ENCODE results near the gene CAPS.
"Not testable (repeated sequence)": the region's sequence is repeated elsewhere in the genome, so short reads cannot be mapped to it uniquely, and the experiment has no call there.

Gene CAPS

DNA sequence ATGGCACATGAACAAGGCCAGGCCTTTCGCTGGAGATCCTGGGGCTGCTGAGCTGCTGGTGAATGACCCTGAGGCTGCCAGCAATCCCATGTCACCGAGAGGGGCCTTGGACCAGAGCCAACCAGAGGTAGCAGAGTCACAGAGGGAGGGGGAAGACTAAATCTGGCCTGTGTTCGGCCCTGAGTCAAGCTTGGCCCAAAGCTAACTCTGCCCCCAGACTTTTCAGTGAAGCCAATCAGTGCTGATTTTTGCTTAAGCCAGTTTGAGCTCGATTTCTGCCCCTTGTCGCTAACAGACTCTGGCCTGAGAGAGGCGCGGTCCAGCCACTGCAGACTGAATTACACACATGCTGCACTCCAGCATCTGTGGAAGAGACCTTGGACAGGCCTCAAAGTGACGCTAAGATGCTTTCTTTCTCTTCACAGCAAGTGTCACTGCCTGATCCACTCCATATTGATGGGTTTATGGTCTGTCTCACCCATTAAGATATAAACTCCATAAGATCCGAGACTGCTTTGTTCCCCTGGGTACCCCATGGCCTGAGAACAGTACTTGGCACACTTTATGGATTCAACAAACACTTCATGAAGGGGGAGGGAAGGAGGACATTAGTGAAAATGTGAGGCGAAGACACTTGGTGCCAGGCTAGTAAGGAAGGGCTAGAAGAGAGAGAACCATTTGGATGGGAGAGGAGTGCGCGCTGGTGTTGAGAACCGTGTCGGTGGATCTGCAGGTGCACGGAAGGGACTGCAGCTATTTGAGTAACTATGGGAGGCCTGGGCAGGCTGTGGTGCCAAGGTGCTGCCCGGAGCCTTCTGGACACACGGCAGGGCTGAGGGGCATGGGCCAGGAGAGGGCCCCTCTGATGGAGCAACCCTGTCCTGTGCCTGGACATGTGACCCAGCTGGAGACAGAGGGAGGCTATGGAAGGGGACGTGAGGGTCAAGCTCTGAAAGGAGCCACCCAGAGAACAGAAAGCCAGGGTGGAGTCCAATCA, 46.2 kb downstream of the CAPS start:
- H3K9ac ChIP-seq (ENCODE audit: low read length): peak overlapping the region; percentile 26
- no peaks in the 10 kb centered on the region for H3K27me3 ChIP-seq (ENCODE audit: control insufficient read depth in 1 of 2, insufficient read depth in 1 of 2, low read length in 2 of 2)
- 90% methylated on average over 18 of the region's 18 CpGs for WGBS
- H3K4me3 ChIP-seq (ENCODE audit: insufficient read depth in 1 of 2, low read depth in 1 of 2, low read length in 2 of 2): no peak overlapping the region
- peak overlapping the region in 1 of 2 experiments; percentile 15 for H3K4ac ChIP-seq (ENCODE audit: low read depth in 1 of 2, low read length in 2 of 2)
- no peak overlapping the region for H2BK5ac ChIP-seq (ENCODE audit: low read depth, low read length, poor library complexity, severe bottlenecking)
- no peak overlapping the region for H3K4me2 ChIP-seq (ENCODE audit: low read length, poor library complexity, severe bottlenecking)
- H3K27ac ChIP-seq (ENCODE audit: low read length, poor library complexity, severe bottlenecking): no peak overlapping the region
- no peak overlapping the region for H2BK12ac ChIP-seq (ENCODE audit: low read length in 2 of 2)
- H3K14ac ChIP-seq (ENCODE audit: low read length in 2 of 2): no peak overlapping the region
- H3K9me3 ChIP-seq (ENCODE audit: control insufficient read depth, low read length): no peaks in the 10 kb centered on the region
- H3K36me3 ChIP-seq (ENCODE audit: control insufficient read depth in 1 of 2, insufficient read depth in 2 of 2, low read depth in 1 of 2, low read length in 2 of 2): peaks cover 6 to 24% of the 10 kb centered on the region in 2 experiments
- H2BK15ac ChIP-seq (ENCODE audit: low read depth, poor library complexity, severe bottlenecking): peak overlapping the region; percentile 1
- no peak overlapping the region for H3K18ac ChIP-seq (ENCODE audit: low read depth in 1 of 2, low read length in 2 of 2)
- peak overlapping the region; percentile 10 for H4K8ac ChIP-seq (ENCODE audit: low read length)
- DNase-seq: no peak
- peaks cover 46% of the 10 kb centered on the region for H3K4me1 ChIP-seq (ENCODE audit: control insufficient read depth, insufficient read depth, low read depth, low read length)
- H3K23ac ChIP-seq (ENCODE audit: low read length in 2 of 2): no peak overlapping the region
- H2AFZ ChIP-seq (ENCODE audit: low read depth, low read length): no peak overlapping the region
- H2AK5ac ChIP-seq (ENCODE audit: low read length, severe bottlenecking): no peak overlapping the region
- peak overlapping the region; percentile 22 for H4K91ac ChIP-seq (ENCODE audit: low read length)
- H3K79me1 ChIP-seq (replicated peaks; ENCODE audit: low read length, poor library complexity, severe bottlenecking): peaks cover 14% of the 10 kb centered on the region
- H2BK120ac ChIP-seq (ENCODE audit: low read depth, low read length): no peak overlapping the region

- not testable (repeated sequence) for H3K9me3 ChIP-seq (ENCODE audit: control insufficient read depth, low read length); H3K27me3 ChIP-seq (ENCODE audit: control insufficient read depth in 1 of 2, insufficient read depth in 1 of 2, low read length in 2 of 2); H2BK15ac ChIP-seq (ENCODE audit: low read depth, poor library complexity, severe bottlenecking); H2BK5ac ChIP-seq (ENCODE audit: low read depth, low read length, poor library complexity, severe bottlenecking); H2AFZ ChIP-seq (ENCODE audit: low read depth, low read length); H4K91ac ChIP-seq (ENCODE audit: low read length); DNase-seq; H2AK5ac ChIP-seq (ENCODE audit: low read length, severe bottlenecking)
- peak overlapping the region in 1 of 2 experiments; percentile 7 for H2BK12ac ChIP-seq (ENCODE audit: low read length in 2 of 2)
- peak overlapping the region in 1 of 2 experiments; percentile 13 for H3K4ac ChIP-seq (ENCODE audit: low read depth in 1 of 2, low read length in 2 of 2)
- H3K27ac ChIP-seq (ENCODE audit: low read length, poor library complexity, severe bottlenecking): peak overlapping the region; percentile 78
- H3K36me3 ChIP-seq (ENCODE audit: control insufficient read depth in 1 of 2, insufficient read depth in 2 of 2, low read depth in 1 of 2, low read length in 2 of 2): peaks cover 14 to 28% of the 10 kb centered on the region in 2 experiments
- H3K4me2 ChIP-seq (ENCODE audit: low read length, poor library complexity, severe bottlenecking): peak overlapping the region; percentile 13
- H2BK120ac ChIP-seq (ENCODE audit: low read depth, low read length): peak overlapping the region; percentile 9
- H4K8ac ChIP-seq (ENCODE audit: low read length): peak overlapping the region; percentile 68
- peak overlapping the region in 1 of 2 experiments; percentile 76 for H3K14ac ChIP-seq (ENCODE audit: low read length in 2 of 2)
- WGBS: 82% methylated on average over 6 of the region's 6 CpGs
- peak overlapping the region; percentile 67 to 75 for H3K18ac ChIP-seq (ENCODE audit: low read depth in 1 of 2, low read length in 2 of 2)
- H3K4me1 ChIP-seq (ENCODE audit: control insufficient read depth, insufficient read depth, low read depth, low read length): peaks cover 45% of the 10 kb centered on the region
- peak overlapping the region in 1 of 2 experiments; percentile 46 for H3K23ac ChIP-seq (ENCODE audit: low read length in 2 of 2)
- H3K79me1 ChIP-seq (replicated peaks; ENCODE audit: low read length, poor library complexity, severe bottlenecking): peaks cover 15% of the 10 kb centered on the region
- peak overlapping the region; percentile 50 for H3K9ac ChIP-seq (ENCODE audit: low read length)
- peak overlapping the region in 1 of 2 experiments; percentile 26 for H3K4me3 ChIP-seq (ENCODE audit: insufficient read depth in 1 of 2, low read depth in 1 of 2, low read length in 2 of 2)
These were observed 47.6 kb downstream of the CAPS start for GRCh38 chr19:5961641-5961968.

DNA sequence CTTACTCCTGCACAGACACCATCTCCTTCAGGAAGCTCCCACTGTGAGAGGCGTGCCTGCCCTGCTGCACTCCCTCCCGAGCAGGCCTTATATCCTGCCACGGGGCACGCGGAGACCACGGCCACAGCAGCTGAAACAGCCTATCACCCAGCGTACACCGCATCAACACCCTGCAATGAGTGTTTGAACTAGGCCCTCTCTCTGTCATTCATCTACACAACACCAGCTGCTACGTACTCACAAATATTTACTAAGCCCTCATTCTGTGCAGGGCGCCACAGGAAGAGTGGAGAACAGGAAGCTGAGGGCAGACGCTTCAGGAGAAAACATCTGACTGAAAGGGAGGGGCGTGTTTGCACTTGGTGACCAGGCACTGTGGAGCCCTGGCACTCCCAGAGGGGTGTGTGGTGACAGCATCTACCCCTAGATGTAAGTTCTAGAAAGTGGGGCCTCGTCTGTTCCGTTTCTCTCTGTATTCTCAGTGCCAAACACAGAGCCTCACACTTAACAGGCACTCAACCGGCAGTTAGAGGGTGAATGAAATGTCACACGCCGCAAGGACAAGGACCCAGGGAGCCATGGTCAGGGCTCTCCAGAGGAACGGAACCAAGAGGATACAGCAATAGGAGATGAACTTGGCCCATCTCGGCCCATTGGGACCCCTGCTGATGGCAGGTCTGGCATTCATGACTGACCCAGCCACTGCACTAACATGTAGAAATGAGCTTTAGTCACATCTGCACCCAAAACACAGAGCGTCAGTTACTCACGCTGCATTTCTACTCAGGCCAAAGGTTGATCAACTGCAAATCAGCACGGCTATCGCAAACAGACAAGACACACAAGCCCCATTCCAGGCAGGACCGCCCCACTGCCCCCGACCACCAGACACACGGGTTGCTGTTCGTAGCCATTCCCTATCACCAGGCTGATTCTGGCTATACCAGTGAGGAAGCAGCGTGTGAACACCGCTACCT, 48.2 kb downstream of the CAPS start:
- peak overlapping the region; percentile 13 for H3K4me2 ChIP-seq (ENCODE audit: low read length, poor library complexity, severe bottlenecking)
- no peaks in the 10 kb centered on the region for H3K27me3 ChIP-seq (ENCODE audit: control insufficient read depth in 1 of 2, insufficient read depth in 1 of 2, low read length in 2 of 2)
- peak overlapping the region; percentile 9 for H2BK120ac ChIP-seq (ENCODE audit: low read depth, low read length)
- H3K14ac ChIP-seq (ENCODE audit: low read length in 2 of 2): peak overlapping the region in 1 of 2 experiments; percentile 76
- H2BK12ac ChIP-seq (ENCODE audit: low read length in 2 of 2): peak overlapping the region; percentile 15 to 75
- H2BK5ac ChIP-seq (ENCODE audit: low read depth, low read length, poor library complexity, severe bottlenecking): no peak overlapping the region
- peak overlapping the region; percentile 21 for H2AK5ac ChIP-seq (ENCODE audit: low read length, severe bottlenecking)
- H3K4me3 ChIP-seq (ENCODE audit: insufficient read depth in 1 of 2, low read depth in 1 of 2, low read length in 2 of 2): peak overlapping the region in 1 of 2 experiments; percentile 26
- peaks cover 14 to 28% of the 10 kb centered on the region in 2 experiments for H3K36me3 ChIP-seq (ENCODE audit: control insufficient read depth in 1 of 2, insufficient read depth in 2 of 2, low read depth in 1 of 2, low read length in 2 of 2)
- no peak overlapping the region for H2BK15ac ChIP-seq (ENCODE audit: low read depth, poor library complexity, severe bottlenecking)
- peak overlapping the region in 1 of 2 experiments; percentile 46 for H3K23ac ChIP-seq (ENCODE audit: low read length in 2 of 2)
- H3K18ac ChIP-seq (ENCODE audit: low read depth in 1 of 2, low read length in 2 of 2): peak overlapping the region; percentile 70 to 75
- H3K9ac ChIP-seq (ENCODE audit: low read length): peak overlapping the region; percentile 50
- no peaks in the 10 kb centered on the region for H3K9me3 ChIP-seq (ENCODE audit: control insufficient read depth, low read length)
- H3K4me1 ChIP-seq (ENCODE audit: control insufficient read depth, insufficient read depth, low read depth, low read length): peaks cover 41% of the 10 kb centered on the region
- peaks cover 12% of the 10 kb centered on the region for H3K79me1 ChIP-seq (replicated peaks; ENCODE audit: low read length, poor library complexity, severe bottlenecking)
- peak overlapping the region in 1 of 2 experiments; percentile 25 for H3K4ac ChIP-seq (ENCODE audit: low read depth in 1 of 2, low read length in 2 of 2)
- peak overlapping the region; percentile 1 for H4K91ac ChIP-seq (ENCODE audit: low read length)
- H3K27ac ChIP-seq (ENCODE audit: low read length, poor library complexity, severe bottlenecking): peak overlapping the region; percentile 78
- 53% methylated on average over 28 of the region's 29 CpGs for WGBS
- peak; percentile 88 for DNase-seq
- no peak overlapping the region for H2AFZ ChIP-seq (ENCODE audit: low read depth, low read length)
- peak overlapping the region; percentile 68 for H4K8ac ChIP-seq (ENCODE audit: low read length)
